ENCODE measurements around the gene MTFR2. TPM values are rescaled to one million over a fixed set of nuclear protein-coding genes. Genes with fewer than 3 reads are reported as not detected.

Gene MTFR2
- total RNA-seq, 1 experiment from 2014 or later = 18.5 TPM

GRCh38 chr6:136213853-136214252 lies 36.3 kb downstream of the MTFR2 start:
- no peak overlapping the region for H3K27ac Mint-ChIP-seq (ENCODE audit: unreplicated experiment)
- H3K4me1 Mint-ChIP-seq (ENCODE audit: low read depth, unreplicated experiment) = no peaks in the 10 kb centered on the region
- no peaks in the 10 kb centered on the region for H3K36me3 Mint-ChIP-seq (ENCODE audit: insufficient read depth, unreplicated experiment)

DNA sequence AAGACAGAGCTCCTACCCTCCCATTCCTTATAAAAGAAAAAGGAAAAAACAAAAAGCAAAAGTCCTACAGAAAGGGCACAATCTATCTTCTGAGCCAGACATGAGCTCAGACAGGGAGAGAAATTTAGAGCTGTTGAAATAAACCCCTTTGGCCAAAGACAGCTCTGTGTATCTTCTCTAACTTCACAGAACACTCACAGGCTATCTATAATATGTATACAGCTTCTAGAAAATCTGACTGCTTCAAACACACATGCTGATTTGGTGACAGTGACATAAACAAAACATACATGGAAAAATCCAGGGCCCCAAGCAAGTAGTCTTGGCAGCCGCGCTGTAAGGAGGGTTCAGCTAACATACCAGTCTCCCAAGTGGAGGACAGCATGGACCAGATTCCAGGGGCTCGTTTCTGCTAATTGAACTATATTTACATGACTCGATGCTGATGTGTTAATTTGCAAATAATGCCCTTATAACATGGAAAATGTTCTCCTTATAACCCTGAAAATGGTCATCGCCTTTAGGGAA lies 37.0 kb downstream of the MTFR2 start:
- H3K4me3 ChIP-seq (ENCODE audit: low read depth, low read length) = no peak overlapping the region
- H3K4me1 ChIP-seq = no peaks in the 10 kb centered on the region
- H3K27me3 ChIP-seq (replicated peaks; ENCODE audit: control insufficient read depth, insufficient read depth, low read length) = no peaks in the 10 kb centered on the region
- Mint-ChIP-seq H3K36me3 (ENCODE audit: insufficient read depth, unreplicated experiment) (no peaks in the 10 kb centered on the region), H3K4me3 (ENCODE audit: unreplicated experiment) (no peak overlapping the region), H3K4me1 (ENCODE audit: low read depth, unreplicated experiment) (no peaks in the 10 kb centered on the region), H3K27me3 (ENCODE audit: insufficient read depth, unreplicated experiment) (peaks cover 6% of the 10 kb centered on the region), H3K9me3 (ENCODE audit: unreplicated experiment) (peaks cover 10% of the 10 kb centered on the region), H3K27ac (ENCODE audit: unreplicated experiment) (no peak overlapping the region)
- intact Hi-C loops (cut with micrococcal nuclease; ENCODE audit: unreplicated experiment) = no loop called here
- no peaks in the 10 kb centered on the region for H3K36me3 ChIP-seq (ENCODE audit: control insufficient read depth, insufficient read depth, low read length)
- no peak for DNase-seq
- no peaks in the 10 kb centered on the region for H3K9me3 ChIP-seq
- ChIA-PET POLR2A (no interaction called here), CTCF (interaction anchor here (0.7 kb wide), 1 partner anchor 110 kb away, joined by 4 read pairs; no protein-coding TSS in a partner anchor)
- TF ChIP-seq, protein P1, sequence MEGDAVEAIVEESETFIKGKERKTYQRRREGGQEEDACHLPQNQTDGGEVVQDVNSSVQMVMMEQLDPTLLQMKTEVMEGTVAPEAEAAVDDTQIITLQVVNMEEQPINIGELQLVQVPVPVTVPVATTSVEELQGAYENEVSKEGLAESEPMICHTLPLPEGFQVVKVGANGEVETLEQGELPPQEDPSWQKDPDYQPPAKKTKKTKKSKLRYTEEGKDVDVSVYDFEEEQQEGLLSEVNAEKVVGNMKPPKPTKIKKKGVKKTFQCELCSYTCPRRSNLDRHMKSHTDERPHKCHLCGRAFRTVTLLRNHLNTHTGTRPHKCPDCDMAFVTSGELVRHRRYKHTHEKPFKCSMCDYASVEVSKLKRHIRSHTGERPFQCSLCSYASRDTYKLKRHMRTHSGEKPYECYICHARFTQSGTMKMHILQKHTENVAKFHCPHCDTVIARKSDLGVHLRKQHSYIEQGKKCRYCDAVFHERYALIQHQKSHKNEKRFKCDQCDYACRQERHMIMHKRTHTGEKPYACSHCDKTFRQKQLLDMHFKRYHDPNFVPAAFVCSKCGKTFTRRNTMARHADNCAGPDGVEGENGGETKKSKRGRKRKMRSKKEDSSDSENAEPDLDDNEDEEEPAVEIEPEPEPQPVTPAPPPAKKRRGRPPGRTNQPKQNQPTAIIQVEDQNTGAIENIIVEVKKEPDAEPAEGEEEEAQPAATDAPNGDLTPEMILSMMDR (IDR thresholded peaks at IDR 0.05; ENCODE audit: insufficient read depth in 1 of 2, low read depth in 1 of 2, low read length in 1 of 2, severe bottlenecking in 1 of 2, unreplicated experiment in 1 of 2) = no peak
- BruUV-seq (replicated peaks) = no TSS peak

More at GRCh38 chr6:136213853-136214252, 36.3 kb downstream of the MTFR2 start:
- no peak overlapping the region for H3K4me3 ChIP-seq (ENCODE audit: low read depth, low read length)
- CTCF ChIA-PET = no interaction called here
- no peak for DNase-seq
- POLR2A ChIA-PET = no interaction called here
- BruUV-seq (replicated peaks) = no TSS peak
- Mint-ChIP-seq H3K9me3 (ENCODE audit: unreplicated experiment) (peaks cover 10% of the 10 kb centered on the region), H3K27me3 (ENCODE audit: insufficient read depth, unreplicated experiment) (peaks cover 4% of the 10 kb centered on the region), H3K4me3 (ENCODE audit: unreplicated experiment) (no peak overlapping the region)
- H3K27me3 ChIP-seq (replicated peaks; ENCODE audit: control insufficient read depth, insufficient read depth, low read length) = no peaks in the 10 kb centered on the region
- H3K4me1 ChIP-seq = no peaks in the 10 kb centered on the region
- H3K36me3 ChIP-seq (ENCODE audit: control insufficient read depth, insufficient read depth, low read length) = no peaks in the 10 kb centered on the region
- TF ChIP-seq, protein P1 (IDR thresholded peaks at IDR 0.05; ENCODE audit: insufficient read depth in 1 of 2, low read depth in 1 of 2, low read length in 1 of 2, severe bottlenecking in 1 of 2, unreplicated experiment in 1 of 2) = no peak
- intact Hi-C loops (cut with micrococcal nuclease; ENCODE audit: unreplicated experiment) = no loop called here
- H3K9me3 ChIP-seq = no peaks in the 10 kb centered on the region

DNA sequence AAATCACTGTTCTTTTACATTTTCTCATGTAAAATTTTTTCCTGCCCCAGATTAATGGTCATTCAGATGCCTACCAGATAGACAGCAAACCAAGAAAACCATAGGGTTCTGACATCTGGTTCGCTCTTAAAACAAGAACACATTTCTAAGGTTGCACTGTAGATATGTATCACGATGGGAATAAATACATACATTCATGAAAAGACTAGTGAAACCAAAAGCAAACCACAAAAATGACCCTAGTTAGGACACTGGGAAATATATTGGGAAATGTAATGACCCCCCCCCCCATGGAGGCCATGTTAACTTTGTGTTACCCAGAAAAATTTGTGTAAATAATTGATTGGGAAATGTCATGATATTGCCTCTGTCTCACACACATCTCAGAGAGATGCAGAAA lies 37.5 kb downstream of the MTFR2 start:
- intact Hi-C loops (cut with micrococcal nuclease; ENCODE audit: unreplicated experiment) = no loop called here
- H3K4me1 Mint-ChIP-seq (ENCODE audit: low read depth, unreplicated experiment) = no peaks in the 10 kb centered on the region
- BruUV-seq (replicated peaks) = no TSS peak
- no peaks in the 10 kb centered on the region for H3K36me3 Mint-ChIP-seq (ENCODE audit: insufficient read depth, unreplicated experiment)
- POLR2A ChIA-PET = no interaction called here
- H3K9me3 Mint-ChIP-seq (ENCODE audit: unreplicated experiment) = peaks cover 10% of the 10 kb centered on the region
- H3K4me3 Mint-ChIP-seq (ENCODE audit: unreplicated experiment) = no peak overlapping the region
- TF ChIP-seq, protein P1 (IDR thresholded peaks at IDR 0.05; ENCODE audit: insufficient read depth in 1 of 2, low read depth in 1 of 2, low read length in 1 of 2, severe bottlenecking in 1 of 2, unreplicated experiment in 1 of 2) = no peak
- no peaks in the 10 kb centered on the region for H3K36me3 ChIP-seq (ENCODE audit: control insufficient read depth, insufficient read depth, low read length)
- H3K4me1 ChIP-seq = no peaks in the 10 kb centered on the region
- no peak overlapping the region for H3K27ac Mint-ChIP-seq (ENCODE audit: unreplicated experiment)
- no peaks in the 10 kb centered on the region for H3K9me3 ChIP-seq
- H3K27me3 Mint-ChIP-seq (ENCODE audit: insufficient read depth, unreplicated experiment) = peaks cover 6% of the 10 kb centered on the region
- no peaks in the 10 kb centered on the region for H3K27me3 ChIP-seq (replicated peaks; ENCODE audit: control insufficient read depth, insufficient read depth, low read length)
- CTCF ChIA-PET = interaction anchor here (0.7 kb wide), 1 partner anchor 110 kb away, joined by 4 read pairs; no protein-coding TSS in a partner anchor
- H3K4me3 ChIP-seq (ENCODE audit: low read depth, low read length) = no peak overlapping the region
- no peak for DNase-seq
